Left kidney (tissue), 8 donors: ENCODE results near the gene ANKRD31. TPM values are rescaled to one million over a fixed set of nuclear protein-coding genes. Genes with fewer than 3 reads are reported as not detected.
A peak's percentile ranks its signal among the peaks of the same experiment; 100 is the strongest.
"Not testable (repeated sequence)": the region's sequence is repeated elsewhere in the genome, so short reads cannot be mapped to it uniquely, and the experiment has no call there.

Source experiments
- DNase-seq: peaks from one replicate; pipeline ENCODE4 v3.0.0-alpha.2; 2013
- long read RNA-seq, 8 donors: transcript quantifications; one replicate each; lab custom pipeline, GENCODE V29; 2026
- polyA plus RNA-seq: library from polyadenylated mRNA; unstranded; fragments of 120-200 nt; gene quantifications from one replicate; pipeline ENCODE4 v1.2.1, GENCODE V29; 2013; ENCODE audit not compliant: insufficient read length

Gene ANKRD31
- 0.86 TPM for polyA plus RNA-seq
- long read RNA-seq, donor 1, result 0 reads
- long read RNA-seq, donor 2, result 0 reads
- long read RNA-seq, donor 3, result 0 reads
- long read RNA-seq, donor 4, result 0 reads
- long read RNA-seq, donor 5, result 0 reads
- long read RNA-seq, donor 6, result 0 reads
- long read RNA-seq, donor 7, result 0 reads
- long read RNA-seq, donor 8, result 0 reads

GRCh38 chr5:75236322-75237316 is at the start of gene ANKRD31:
Gene ANKRD31, minus strand, starts transcription at chr5:75236878. Its CDS starts 192 bp downstream, at chr5:75236686.
- peak; percentile 87 for DNase-seq

- no peak for DNase-seq
These were observed 49.6 kb upstream of the ANKRD31 start for GRCh38 chr5:75286211-75286773.

- no peak for DNase-seq
These were observed 45.9 kb upstream of the ANKRD31 start for GRCh38 chr5:75282581-75282980.

GRCh38 chr5:75281716-75282465 is 45.2 kb upstream of the ANKRD31 start:
- no peak for DNase-seq

GRCh38 chr5:75279321-75279720 is 42.6 kb upstream of the ANKRD31 start:
- DNase-seq, result no peak

GRCh38 chr5:75277463-75277862 is 40.8 kb upstream of the ANKRD31 start:
- DNase-seq, result no peak

GRCh38 chr5:75275756-75276155 is 39.1 kb upstream of the ANKRD31 start:
- no peak for DNase-seq

- no peak for DNase-seq
These were observed 38.5 kb upstream of the ANKRD31 start for GRCh38 chr5:75275147-75275546.

GRCh38 chr5:75274486-75274885 is 37.8 kb upstream of the ANKRD31 start:
- DNase-seq, result no peak

- DNase-seq, result not testable (repeated sequence)
These were observed 33.9 kb upstream of the ANKRD31 start for GRCh38 chr5:75270605-75271004.

- DNase-seq, result peak; percentile 40
These were observed 29.1 kb upstream of the ANKRD31 start for GRCh38 chr5:75265731-75266130.

GRCh38 chr5:75262271-75262670 is 25.6 kb upstream of the ANKRD31 start:
- DNase-seq, result no peak

GRCh38 chr5:75260708-75261107 is 24.0 kb upstream of the ANKRD31 start:
- no peak for DNase-seq

GRCh38 chr5:75250452-75250851 is 13.8 kb upstream of the ANKRD31 start:
- not testable (repeated sequence) for DNase-seq

- no peak for DNase-seq
These were observed 8.3 kb upstream of the ANKRD31 start for GRCh38 chr5:75245023-75245422.

GRCh38 chr5:75243510-75243909 is 6.8 kb upstream of the ANKRD31 start:
- DNase-seq, result no peak

GRCh38 chr5:75243100-75243499 is 6.4 kb upstream of the ANKRD31 start:
- DNase-seq, result no peak

GRCh38 chr5:75242067-75242466 is 5.4 kb upstream of the ANKRD31 start:
- DNase-seq, result no peak

- DNase-seq, result no peak
These were observed 3.0 kb upstream of the ANKRD31 start for GRCh38 chr5:75239681-75240080.

GRCh38 chr5:75235711-75236110 is 967 bp downstream of the ANKRD31 start:
- DNase-seq, result no peak

- DNase-seq, result no peak
These were observed 2.4 kb downstream of the ANKRD31 start for GRCh38 chr5:75234251-75234650.

GRCh38 chr5:75226916-75227315 is 9.8 kb downstream of the ANKRD31 start:
- DNase-seq, result no peak
